Fibroblast of the conjunctiva (primary cell): ENCODE measurements around the gene ZNF865.

Experiments
- DNase-seq: peaks from one replicate; pipeline ENCODE4 v3.0.0-alpha.2; 2010; ENCODE audit warnings: low read depth

The ZNF865 gene

GRCh38 chr19:55658846-55659459 is 53.5 kb downstream of the ZNF865 start:
- no peak for DNase-seq

- no peak for DNase-seq
Observed at GRCh38 chr19:55659822-55660221, 54.4 kb downstream of the ZNF865 start.

- no peak for DNase-seq
Observed at GRCh38 chr19:55660404-55660803, 55.0 kb downstream of the ZNF865 start.

GRCh38 chr19:55660991-55661390 is 55.5 kb downstream of the ZNF865 start:
- DNase-seq: no peak

- DNase-seq: no peak
Observed at GRCh38 chr19:55661826-55662225, 56.4 kb downstream of the ZNF865 start.

- DNase-seq: no peak
Observed at GRCh38 chr19:55663846-55664536, 58.5 kb downstream of the ZNF865 start.

GRCh38 chr19:55666343-55667005 is 61.0 kb downstream of the ZNF865 start:
- DNase-seq: no peak
